GM19351 (cell line): ENCODE results near the gene CNGB1.
A peak's percentile ranks its signal among the peaks of the same experiment; 100 is the strongest.
"Not testable (repeated sequence)": the region's sequence is repeated elsewhere in the genome, so short reads cannot be mapped to it uniquely, and the experiment has no call there.

Source experiments
- ATAC-seq: cut with Tn5 transposase; IDR thresholded peaks from one replicate; pipeline ENCODE4 v1.9.1; 2021; ENCODE audit warnings: mild to moderate bottlenecking, moderate library complexity; ENCODE audit not compliant: unreplicated experiment

CNGB1 gene

GRCh38 chr16:57997528-57998265 is 26.8 kb upstream of the CNGB1 start:
- ATAC-seq = no peak

- no peak for ATAC-seq
These were observed 26.2 kb upstream of the CNGB1 start for GRCh38 chr16:57997176-57997527.

GRCh38 chr16:57996406-57997175 is 25.7 kb upstream of the CNGB1 start:
- ATAC-seq = no peak

GRCh38 chr16:57995721-57996405 is 24.9 kb upstream of the CNGB1 start:
- no peak for ATAC-seq

- ATAC-seq = peak; percentile 70
These were observed 23.9 kb upstream of the CNGB1 start for GRCh38 chr16:57994778-57995177.

- ATAC-seq = no peak
These were observed 23.4 kb upstream of the CNGB1 start for GRCh38 chr16:57994361-57994760.

GRCh38 chr16:57993897-57994296 is 23.0 kb upstream of the CNGB1 start:
- no peak for ATAC-seq

- no peak for ATAC-seq
These were observed 22.5 kb upstream of the CNGB1 start for GRCh38 chr16:57993438-57993837.

GRCh38 chr16:57992084-57992483 is 21.2 kb upstream of the CNGB1 start:
- no peak for ATAC-seq

- no peak for ATAC-seq
These were observed 20.7 kb upstream of the CNGB1 start for GRCh38 chr16:57991551-57992059.

- no peak for ATAC-seq
These were observed 18.0 kb upstream of the CNGB1 start for GRCh38 chr16:57988929-57989328.

- ATAC-seq = no peak
These were observed 16.7 kb upstream of the CNGB1 start for GRCh38 chr16:57987441-57988177.

- no peak for ATAC-seq
These were observed 15.3 kb upstream of the CNGB1 start for GRCh38 chr16:57986196-57986595.

GRCh38 chr16:57985204-57986181 is 14.6 kb upstream of the CNGB1 start:
- no peak for ATAC-seq

GRCh38 chr16:57984443-57985203 is 13.7 kb upstream of the CNGB1 start:
- peak; percentile 87 for ATAC-seq

GRCh38 chr16:57982385-57982784 is 11.5 kb upstream of the CNGB1 start:
- ATAC-seq = no peak

GRCh38 chr16:57981636-57982035 is 10.7 kb upstream of the CNGB1 start:
- ATAC-seq = no peak

GRCh38 chr16:57979006-57979585 is 8.2 kb upstream of the CNGB1 start:
- ATAC-seq = no peak

GRCh38 chr16:57978070-57978465 is 7.1 kb upstream of the CNGB1 start:
- not testable (repeated sequence) for ATAC-seq
